Skeletal muscle tissue (tissue), 4 donors: ENCODE data around the gene RBM20. TPM values are rescaled to one million over a fixed set of nuclear protein-coding genes. Genes with fewer than 3 reads are reported as not detected.
"Not testable (repeated sequence)": the region's sequence is repeated elsewhere in the genome, so short reads cannot be mapped to it uniquely, and the experiment has no call there.

ENCODE experiments used
- H3K27ac ChIP-seq: one replicate; pipeline ENCODE4 v1.7.0; 2013; ENCODE audit warnings: mild to moderate bottlenecking, low read depth, low read length, inconsistent platforms
- H3K27me3 ChIP-seq, 3 donors: one replicate each; pipeline ENCODE4 v1.7.0; 2013; ENCODE audit warnings: low read length in 3 of 3; ENCODE audit not compliant: control insufficient read depth in 3 of 3, insufficient read depth in 3 of 3
- H3K36me3 ChIP-seq, 3 donors: one replicate each; pipeline ENCODE4 v1.7.0; 2013; ENCODE audit warnings: low read length in 3 of 3; ENCODE audit not compliant: control insufficient read depth in 3 of 3, insufficient read depth in 3 of 3
- H3K4me1 ChIP-seq, 3 donors: one replicate each; pipeline ENCODE4 v1.7.0; 2013; ENCODE audit warnings: low read length in 3 of 3, mild to moderate bottlenecking in 3 of 3; ENCODE audit not compliant: control insufficient read depth in 3 of 3, insufficient read depth in 3 of 3
- H3K4me3 ChIP-seq, 3 donors: one replicate each; pipeline ENCODE4 v1.7.0; 2013; ENCODE audit warnings: low read length in 3 of 3
- H3K9ac ChIP-seq, 3 donors: one replicate each; pipeline ENCODE4 v1.7.0; 2013; ENCODE audit warnings: low read length in 3 of 3, mild to moderate bottlenecking in 3 of 3, moderate library complexity in 2 of 3, low read depth in 1 of 3
- H3K9me3 ChIP-seq, 3 donors: one replicate each; pipeline ENCODE4 v1.7.0; 2013; ENCODE audit warnings: low read length in 3 of 3; ENCODE audit not compliant: control insufficient read depth in 3 of 3
- total RNA-seq: library from RNA; depleted of rRNA; stranded (reverse); fragments of >200 nt; gene quantifications from one replicate; pipeline ENCODE4 v1.2.3, GENCODE V29; 2014
- donor health status: Osteomylitis.

Gene RBM20
- total RNA-seq, 1 donor from 2014 or later = 6.3 TPM

- Histone ChIP-seq H3K27me3 (no peaks in the 10 kb centered on the region), H3K9me3 (no peaks in the 10 kb centered on the region), H3K4me3 (no peak overlapping the region), H3K36me3 (no peaks in the 10 kb centered on the region), H3K27ac (peak overlapping the region; percentile 56), H3K9ac (no peak overlapping the region), H3K4me1 (peaks cover 8 to 18% (median 18%) of the 10 kb centered on the region in 3 donors)
Measured at GRCh38 chr10:110865809-110866482, 221.8 kb downstream of the RBM20 start.

- H3K36me3 ChIP-seq, H3K27me3 ChIP-seq, H3K9me3 ChIP-seq, H3K9ac ChIP-seq, H3K4me3 ChIP-seq: not testable (repeated sequence)
- Histone ChIP-seq H3K27ac (peak overlapping the region; percentile 44), H3K4me1 (peaks cover 12 to 22% (median 20%) of the 10 kb centered on the region in 3 donors)
Measured at GRCh38 chr10:110867011-110867806, 223.1 kb downstream of the RBM20 start.

DNA sequence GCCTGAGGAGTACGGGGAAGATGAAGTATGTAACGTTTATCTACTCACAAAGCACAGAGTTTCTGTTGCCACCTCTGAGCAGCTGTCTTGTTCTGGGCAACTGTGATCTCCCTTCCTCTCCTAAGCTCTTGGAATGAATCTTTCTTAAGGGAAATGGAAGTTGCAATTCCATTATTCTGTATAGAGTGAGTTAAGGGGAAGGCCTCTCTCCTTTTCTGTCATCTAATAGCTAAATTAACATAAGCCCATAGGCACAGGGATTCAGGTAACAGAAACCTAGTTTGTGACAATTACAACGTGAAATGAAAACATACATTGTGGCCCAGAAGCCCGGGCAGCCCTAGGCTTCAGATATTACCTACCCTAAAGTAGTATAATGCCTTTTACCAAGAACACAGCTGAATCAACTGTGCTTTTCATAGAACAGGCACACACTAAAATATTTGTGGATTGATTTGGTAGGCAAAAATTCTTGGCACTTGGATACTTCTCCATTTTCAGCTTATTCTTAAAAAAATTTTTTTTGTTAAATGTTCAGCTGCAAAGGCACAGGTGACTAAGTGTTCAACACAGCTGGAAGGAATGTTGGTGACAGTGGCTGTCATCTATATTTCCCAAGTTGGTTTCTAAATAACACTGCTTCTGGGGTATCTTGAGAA lies 223.8 kb downstream of the RBM20 start:
- Histone ChIP-seq H3K27ac (peak overlapping the region; percentile 44), H3K27me3 (no peaks in the 10 kb centered on the region), H3K36me3 (no peaks in the 10 kb centered on the region), H3K4me3 (no peak overlapping the region), H3K9ac (no peak overlapping the region), H3K4me1 (peaks cover 12 to 22% (median 20%) of the 10 kb centered on the region in 3 donors), H3K9me3 (no peaks in the 10 kb centered on the region)

GRCh38 chr10:110868981-110869380 lies 224.8 kb downstream of the RBM20 start:
- peaks cover 12 to 22% (median 20%) of the 10 kb centered on the region in 3 donors for H3K4me1 ChIP-seq
- H3K27ac ChIP-seq = no peak overlapping the region
- no peak overlapping the region for H3K4me3 ChIP-seq
- H3K27me3 ChIP-seq = no peaks in the 10 kb centered on the region
- no peaks in the 10 kb centered on the region for H3K36me3 ChIP-seq
- no peak overlapping the region for H3K9ac ChIP-seq
- H3K9me3 ChIP-seq = no peaks in the 10 kb centered on the region

- H3K9ac ChIP-seq = peak overlapping the region; percentile 69 to 88 (median 71)
- H3K4me1 ChIP-seq = peaks cover 7 to 19% (median 17%) of the 10 kb centered on the region in 3 donors
- no peaks in the 10 kb centered on the region for H3K9me3 ChIP-seq
- peak overlapping the region; percentile 88 for H3K27ac ChIP-seq
- H3K4me3 ChIP-seq = peak overlapping the region; percentile 76 to 89 (median 83)
- H3K27me3 ChIP-seq = no peaks in the 10 kb centered on the region
- H3K36me3 ChIP-seq = peaks cover 0 to under 1% (median 0%) of the 10 kb centered on the region in 3 donors
Measured at GRCh38 chr10:110870823-110871297, 226.7 kb downstream of the RBM20 start.

DNA sequence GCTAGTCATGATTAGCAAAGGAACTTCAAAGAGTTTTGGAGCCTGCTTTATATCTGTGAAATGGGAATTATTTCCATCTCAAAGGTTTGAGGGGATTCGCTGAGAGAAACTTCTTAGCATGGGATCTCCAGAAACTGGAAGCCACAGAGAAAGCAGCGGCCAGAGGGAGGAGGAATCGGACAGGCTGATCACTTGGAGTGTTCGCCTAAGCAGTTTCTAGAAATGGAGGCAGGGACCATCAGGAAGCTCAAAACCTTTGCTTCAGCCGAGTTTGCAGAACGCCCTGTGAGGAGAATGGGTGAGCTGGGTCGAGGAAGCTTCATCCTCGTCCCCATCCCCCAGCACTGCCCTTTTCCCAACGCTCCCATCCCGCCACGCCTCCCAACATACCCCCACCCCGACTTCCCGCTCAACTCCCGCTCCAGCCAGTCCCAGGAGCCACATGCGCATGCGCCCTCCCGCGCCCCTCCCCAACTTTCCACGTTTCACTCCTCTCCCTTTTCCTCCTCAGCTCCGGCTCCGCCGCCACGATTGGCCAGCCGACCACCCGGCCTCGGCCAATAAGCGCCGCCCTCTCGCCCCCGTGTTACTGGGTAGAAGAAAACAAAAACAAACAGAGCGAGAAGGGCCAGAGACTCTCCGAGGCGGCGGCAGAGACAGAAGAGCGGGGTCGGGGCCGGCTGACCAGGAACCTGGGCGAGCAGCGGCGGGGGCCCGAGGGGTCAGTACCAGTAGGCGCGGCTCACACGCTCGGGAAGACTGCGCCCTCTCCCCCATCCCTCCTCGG lies 227.4 kb downstream of the RBM20 start, which contains the start of gene PDCD4:
Gene PDCD4 (plus strand): TSS at position 631 of the 787 bp plus-strand sequence. CDS start 4,100 bp downstream, outside the sequence.
- Histone ChIP-seq H3K4me1 (peaks cover 7 to 17% (median 14%) of the 10 kb centered on the region in 3 donors), H3K36me3 (peaks cover 0 to 3% (median 0%) of the 10 kb centered on the region in 3 donors), H3K4me3 (peak within 1 kb of the TSS; percentile 76 to 89 (median 83)), H3K27ac (peak within 1 kb of the TSS; percentile 88), H3K27me3 (no peaks in the 10 kb centered on the region), H3K9ac (peak within 1 kb of the TSS; percentile 71 to 88 (median 74)), H3K9me3 (no peaks in the 10 kb centered on the region)

GRCh38 chr10:110872145-110872983 lies 228.2 kb downstream of the RBM20 start:
- H3K27ac ChIP-seq = peak overlapping the region; percentile 88
- peak overlapping the region; percentile 62 to 74 (median 71) for H3K9ac ChIP-seq
- no peaks in the 10 kb centered on the region for H3K9me3 ChIP-seq
- H3K4me1 ChIP-seq = peaks cover 7 to 17% (median 14%) of the 10 kb centered on the region in 3 donors
- no peaks in the 10 kb centered on the region for H3K27me3 ChIP-seq
- peak overlapping the region; percentile 76 to 88 (median 83) for H3K4me3 ChIP-seq
- H3K36me3 ChIP-seq = peaks cover 0 to 7% (median 5%) of the 10 kb centered on the region in 3 donors

DNA sequence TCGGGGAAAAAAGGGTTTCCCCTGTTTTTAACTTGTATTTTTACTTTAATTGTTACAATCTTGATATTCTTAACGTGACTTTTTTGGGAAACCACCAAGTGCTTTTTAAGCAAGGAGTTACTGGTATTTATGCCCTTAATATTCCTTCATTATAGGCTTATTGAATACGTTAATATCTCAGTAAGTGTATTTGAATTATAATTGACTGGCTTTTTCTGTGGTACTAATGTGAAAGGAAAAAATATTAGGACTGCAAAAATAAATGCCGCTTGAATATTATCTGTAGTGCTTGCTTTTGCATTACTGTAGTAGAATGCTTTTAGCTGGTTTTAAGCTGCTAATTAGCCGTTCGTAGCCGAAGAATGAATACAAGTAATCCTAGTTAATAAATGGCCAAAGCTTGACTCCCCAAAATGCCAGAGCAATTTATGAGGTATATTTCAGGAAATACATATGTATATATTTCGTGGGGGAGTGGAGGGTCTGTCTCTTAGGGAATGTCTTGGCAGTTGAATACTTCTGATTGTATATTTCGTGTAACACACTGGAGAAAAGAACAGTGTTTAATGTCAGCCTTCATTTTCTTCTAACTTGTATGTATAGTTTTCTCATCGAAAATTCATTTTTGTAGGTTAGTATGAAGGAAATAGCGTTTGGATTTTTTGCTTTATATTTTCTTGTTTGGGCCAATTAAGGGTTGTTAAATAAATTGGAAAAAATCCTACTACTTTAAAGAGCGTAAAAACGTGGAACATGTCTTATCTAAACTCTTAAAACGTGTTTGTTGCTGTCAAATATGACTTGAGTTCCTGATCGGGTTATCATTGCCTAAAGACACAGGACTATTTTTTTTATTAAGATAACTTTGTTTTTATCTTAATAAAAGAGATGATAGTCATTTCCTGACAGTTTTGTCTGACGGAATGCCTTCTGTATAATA lies 229.1 kb downstream of the RBM20 start:
- Histone ChIP-seq H3K27me3 (no peaks in the 10 kb centered on the region), H3K4me1 (peaks cover 7 to 14% (median 10%) of the 10 kb centered on the region in 3 donors), H3K4me3 (peak overlapping the region; percentile 76 to 88 (median 83)), H3K9me3 (no peaks in the 10 kb centered on the region), H3K9ac (peak overlapping the region; percentile 62 to 74 (median 71)), H3K36me3 (peaks cover 0 to 10% (median 9%) of the 10 kb centered on the region in 3 donors), H3K27ac (peak overlapping the region; percentile 88)
